SK-N-SH (cell line): ENCODE results near the gene PCDHGA1. TPM values are rescaled to one million over a fixed set of nuclear protein-coding genes. Genes with fewer than 3 reads are reported as not detected.

Experiments used
- CHD2 ChIP-seq: fragments of 150-350 bp; IDR thresholded peaks from 2 replicates; pipeline ENCODE4 v1.6.1; 2018; ENCODE audit warnings: low read length; ENCODE audit not compliant: partially characterized antibody
- EZH2phosphoT487 ChIP-seq: fragments of 200-600 bp; sonication (generic); IDR thresholded peaks from 2 replicates; pipeline ENCODE4 v1.6.1; 2017; ENCODE audit warnings: low read depth, mixed run types, mild to moderate bottlenecking, antibody characterized with exemption, moderate library complexity, borderline replicate concordance
- FOSL2 ChIP-seq: IDR thresholded peaks from 2 replicates; pipeline ENCODE4 v1.4.0; 2012; ENCODE audit warnings: low read depth, mild to moderate bottlenecking, moderate library complexity, borderline replicate concordance
- GABPA ChIP-seq: IDR thresholded peaks from 2 replicates; pipeline ENCODE4 v1.4.0; 2012; ENCODE audit warnings: low read depth, mild to moderate bottlenecking
- MEF2A ChIP-seq: IDR thresholded peaks from 2 replicates; pipeline ENCODE4 v1.4.0; 2012; ENCODE audit warnings: low read depth, borderline replicate concordance
- MXI1 ChIP-seq: IDR thresholded peaks from 2 replicates; pipeline ENCODE4 v1.6.1; 2012; ENCODE audit warnings: mild to moderate bottlenecking, low read depth, low read length, improper control_type of control experiment
- NRF1 ChIP-seq: IDR thresholded peaks from 2 replicates; pipeline ENCODE4 v1.6.1; 2012; ENCODE audit warnings: low read depth, mild to moderate bottlenecking, low read length
- POLR2AphosphoS5 ChIP-seq: IDR thresholded peaks from 2 replicates; pipeline ENCODE4 v1.6.1; 2012; ENCODE audit warnings: low read depth, low read length
- RCOR1 ChIP-seq: fragments of 150-350 bp; IDR thresholded peaks from 2 replicates; pipeline ENCODE4 v1.6.1; 2017; ENCODE audit warnings: antibody characterized with exemption, low read length
- RFX5 ChIP-seq: IDR thresholded peaks from 2 replicates; pipeline ENCODE4 v1.6.1; 2012; ENCODE audit warnings: mild to moderate bottlenecking, improper control_type of control experiment, low read length
- RXRA ChIP-seq: IDR thresholded peaks from 2 replicates; pipeline ENCODE4 v1.4.0; 2012; ENCODE audit warnings: low read depth, mild to moderate bottlenecking, borderline replicate concordance
- SIN3A ChIP-seq: IDR thresholded peaks from 2 replicates; pipeline ENCODE4 v1.6.1; 2012; ENCODE audit warnings: low read depth, mild to moderate bottlenecking, low read length, moderate library complexity, borderline replicate concordance
- SMC3 ChIP-seq: IDR thresholded peaks from 2 replicates; pipeline ENCODE4 v1.6.1; 2012; ENCODE audit warnings: low read depth, low read length, improper control_type of control experiment
- TCF12 ChIP-seq: IDR thresholded peaks from 2 replicates; pipeline ENCODE4 v1.4.0; 2012
- TEAD4 ChIP-seq: IDR thresholded peaks from 2 replicates; pipeline ENCODE4 v1.4.0; 2012; ENCODE audit warnings: mild to moderate bottlenecking, borderline replicate concordance; ENCODE audit not compliant: insufficient read depth
- USF2 ChIP-seq: fragments of 150-350 bp; IDR thresholded peaks from 2 replicates; pipeline ENCODE4 v1.6.1; 2017; ENCODE audit warnings: antibody characterized with exemption, low read length, low read depth, borderline replicate concordance
- YY1 ChIP-seq: IDR thresholded peaks from 2 replicates; pipeline ENCODE4 v1.4.0; 2012; ENCODE audit warnings: low read depth, mild to moderate bottlenecking
- ZBTB33 ChIP-seq: IDR thresholded peaks from 2 replicates; pipeline ENCODE4 v1.4.0; 2012; ENCODE audit warnings: low read depth, borderline replicate concordance
- polyA plus RNA-seq, 3 experiments: library from polyadenylated mRNA; depleted of rRNA; stranded (reverse); fragments of >200 nt; gene quantifications; 2 replicates each; pipeline ENCODE4 v1.2.3, GENCODE V29; 2012
- TF ChIP-seq, protein P1 (sequence below): IDR thresholded peaks from 2 replicates; pipeline ENCODE4 v1.4.0; 2012; ENCODE audit warnings: low read depth, borderline replicate concordance
- TF ChIP-seq, protein P2 (sequence below): fragments of 200-600 bp; sonication (generic); IDR thresholded peaks from 2 replicates; pipeline ENCODE4 v1.6.1; 2017; ENCODE audit warnings: antibody characterized with exemption, mild to moderate bottlenecking, moderate library complexity

PCDHGA1 gene
- polyA plus RNA-seq, 1 of the 3 experiments (the other 2 are of a cell fraction) = 1.2 TPM

GRCh38 chr5:141513627-141514329 lies 183.5 kb downstream of the PCDHGA1 start (continued):
- TF ChIP-seq RXRA (peak; percentile 31; the same call in 1 of the 2 replicates), MXI1 (0 out of 2 replicates have a peak, but pooled peaks have one; percentile 35), SMC3 (no peak), SIN3A (no peak), MEF2A (no peak; the same call in 1 of the 2 replicates), TCF12 (no peak; the same call in none of the 2 replicates), NRF1 (no peak), RFX5 (no peak), TEAD4 (no peak), ZBTB33 (no peak), YY1 (peak; percentile 62; the same call in 1 of the 2 replicates), POLR2AphosphoS5 (no peak; the same call in 1 of the 2 replicates), CHD2 (peak; percentile 64), USF2 (no peak), GABPA (peak; percentile 64), RCOR1 (peak; percentile 36; the same call in 1 of the 2 replicates), EZH2phosphoT487 (no peak), FOSL2 (no peak; the same call in 1 of the 2 replicates)
- TF ChIP-seq, protein P1, sequence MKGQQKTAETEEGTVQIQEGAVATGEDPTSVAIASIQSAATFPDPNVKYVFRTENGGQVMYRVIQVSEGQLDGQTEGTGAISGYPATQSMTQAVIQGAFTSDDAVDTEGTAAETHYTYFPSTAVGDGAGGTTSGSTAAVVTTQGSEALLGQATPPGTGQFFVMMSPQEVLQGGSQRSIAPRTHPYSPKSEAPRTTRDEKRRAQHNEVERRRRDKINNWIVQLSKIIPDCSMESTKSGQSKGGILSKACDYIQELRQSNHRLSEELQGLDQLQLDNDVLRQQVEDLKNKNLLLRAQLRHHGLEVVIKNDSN = no peak; the same call in 1 of the 2 replicates
- TF ChIP-seq, protein P2, sequence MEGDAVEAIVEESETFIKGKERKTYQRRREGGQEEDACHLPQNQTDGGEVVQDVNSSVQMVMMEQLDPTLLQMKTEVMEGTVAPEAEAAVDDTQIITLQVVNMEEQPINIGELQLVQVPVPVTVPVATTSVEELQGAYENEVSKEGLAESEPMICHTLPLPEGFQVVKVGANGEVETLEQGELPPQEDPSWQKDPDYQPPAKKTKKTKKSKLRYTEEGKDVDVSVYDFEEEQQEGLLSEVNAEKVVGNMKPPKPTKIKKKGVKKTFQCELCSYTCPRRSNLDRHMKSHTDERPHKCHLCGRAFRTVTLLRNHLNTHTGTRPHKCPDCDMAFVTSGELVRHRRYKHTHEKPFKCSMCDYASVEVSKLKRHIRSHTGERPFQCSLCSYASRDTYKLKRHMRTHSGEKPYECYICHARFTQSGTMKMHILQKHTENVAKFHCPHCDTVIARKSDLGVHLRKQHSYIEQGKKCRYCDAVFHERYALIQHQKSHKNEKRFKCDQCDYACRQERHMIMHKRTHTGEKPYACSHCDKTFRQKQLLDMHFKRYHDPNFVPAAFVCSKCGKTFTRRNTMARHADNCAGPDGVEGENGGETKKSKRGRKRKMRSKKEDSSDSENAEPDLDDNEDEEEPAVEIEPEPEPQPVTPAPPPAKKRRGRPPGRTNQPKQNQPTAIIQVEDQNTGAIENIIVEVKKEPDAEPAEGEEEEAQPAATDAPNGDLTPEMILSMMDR = no peak
